Upper lobe of right lung (tissue), 1 donor: Measurements from ENCODE around the gene USP1. TPM values are rescaled to one million over a fixed set of nuclear protein-coding genes. Genes with fewer than 3 reads are reported as not detected.
A peak's percentile ranks its signal among the peaks of the same experiment; 100 is the strongest.

Source experiments
- ATAC-seq: fragments of 200-7000 bp; cut with Tn5 transposase; one replicate; pipeline ENCODE4 v1.9.1; 2020; ENCODE audit warnings: mild to moderate bottlenecking, moderate library complexity
- DNase-seq: peaks from one replicate; pipeline ENCODE4 v3.0.0-alpha.2; 2020
- H3K27ac ChIP-seq: fragments of 200-600 bp; one replicate; pipeline ENCODE4 v1.8.0; 2022
- H3K27me3 ChIP-seq: fragments of 200-600 bp; one replicate; pipeline ENCODE4 v1.8.0; 2022; ENCODE audit warnings: mild to moderate bottlenecking
- H3K36me3 ChIP-seq: fragments of 200-600 bp; one replicate; pipeline ENCODE4 v1.8.0; 2022
- H3K4me1 ChIP-seq: fragments of 200-600 bp; one replicate; pipeline ENCODE4 v1.8.0; 2022
- H3K4me3 ChIP-seq: fragments of 200-600 bp; one replicate; pipeline ENCODE4 v1.8.0; 2022; ENCODE audit warnings: mild to moderate bottlenecking
- H3K9me3 ChIP-seq: fragments of 200-600 bp; one replicate; pipeline ENCODE4 v1.8.0; 2022
- intact Hi-C: fragments of 100-400 bp; cut with DNase I; formaldehyde crosslinking; loops from one replicate; pipeline ENCODE4 v1.11.0; 2022
- total RNA-seq: library from RNA; stranded (reverse); fragmentation: NEBNext Ultra II Directional; extraction: Animal tissue kit (Norgen Biotek cat#: 25700); gene quantifications from one replicate; pipeline ENCODE4 v1.2.1, GENCODE V29; 2021
- TF ChIP-seq, protein P1 (sequence below): fragments of 200-600 bp; IDR thresholded peaks from one replicate; pipeline ENCODE4 v1.8.0; 2022; ENCODE audit warnings: antibody characterized with exemption
- donor health status: DM: no; HTN: yes; CAD: no; lungs with severe emphysema.

Gene USP1
- total RNA-seq, 1 donor from 2014 or later, result 23.8 TPM

GRCh38 chr1:62436039-62436465 lies 797 bp upstream of the USP1 start:
- Histone ChIP-seq H3K27me3 (no peaks in the 10 kb centered on the region), H3K9me3 (no peaks in the 10 kb centered on the region), H3K4me1 (peaks cover 23% of the 10 kb centered on the region), H3K36me3 (no peaks in the 10 kb centered on the region), H3K27ac (peak overlapping the region; percentile 98), H3K4me3 (peak overlapping the region; percentile 96)
- TF ChIP-seq, protein P1, sequence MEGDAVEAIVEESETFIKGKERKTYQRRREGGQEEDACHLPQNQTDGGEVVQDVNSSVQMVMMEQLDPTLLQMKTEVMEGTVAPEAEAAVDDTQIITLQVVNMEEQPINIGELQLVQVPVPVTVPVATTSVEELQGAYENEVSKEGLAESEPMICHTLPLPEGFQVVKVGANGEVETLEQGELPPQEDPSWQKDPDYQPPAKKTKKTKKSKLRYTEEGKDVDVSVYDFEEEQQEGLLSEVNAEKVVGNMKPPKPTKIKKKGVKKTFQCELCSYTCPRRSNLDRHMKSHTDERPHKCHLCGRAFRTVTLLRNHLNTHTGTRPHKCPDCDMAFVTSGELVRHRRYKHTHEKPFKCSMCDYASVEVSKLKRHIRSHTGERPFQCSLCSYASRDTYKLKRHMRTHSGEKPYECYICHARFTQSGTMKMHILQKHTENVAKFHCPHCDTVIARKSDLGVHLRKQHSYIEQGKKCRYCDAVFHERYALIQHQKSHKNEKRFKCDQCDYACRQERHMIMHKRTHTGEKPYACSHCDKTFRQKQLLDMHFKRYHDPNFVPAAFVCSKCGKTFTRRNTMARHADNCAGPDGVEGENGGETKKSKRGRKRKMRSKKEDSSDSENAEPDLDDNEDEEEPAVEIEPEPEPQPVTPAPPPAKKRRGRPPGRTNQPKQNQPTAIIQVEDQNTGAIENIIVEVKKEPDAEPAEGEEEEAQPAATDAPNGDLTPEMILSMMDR, result no peak
- peak; percentile 91 for ATAC-seq
- intact Hi-C loops, result no loop called here
- DNase-seq, result peak; percentile 98

GRCh38 chr1:62437273-62437940 lies 558 bp downstream of the USP1 start:
- Histone ChIP-seq H3K36me3 (peaks cover 10% of the 10 kb centered on the region), H3K27me3 (no peaks in the 10 kb centered on the region), H3K4me3 (peak overlapping the region; percentile 96), H3K9me3 (no peaks in the 10 kb centered on the region), H3K4me1 (peaks cover 23% of the 10 kb centered on the region), H3K27ac (peak overlapping the region; percentile 98)
- DNase-seq (no peak), ATAC-seq (peak; percentile 3)
- intact Hi-C loops, result no loop called here
- TF ChIP-seq, protein P1, result no peak

- Histone ChIP-seq H3K9me3 (no peaks in the 10 kb centered on the region), H3K27ac (no peak overlapping the region), H3K4me1 (peaks cover 23% of the 10 kb centered on the region), H3K4me3 (peak overlapping the region; percentile 96), H3K36me3 (peaks cover 17% of the 10 kb centered on the region), H3K27me3 (no peaks in the 10 kb centered on the region)
- DNase-seq, result no peak
- intact Hi-C loops, result no loop called here
- ATAC-seq, result no peak
- TF ChIP-seq, protein P1, result no peak
These were observed 1.3 kb downstream of the USP1 start for GRCh38 chr1:62438163-62438562.

DNA sequence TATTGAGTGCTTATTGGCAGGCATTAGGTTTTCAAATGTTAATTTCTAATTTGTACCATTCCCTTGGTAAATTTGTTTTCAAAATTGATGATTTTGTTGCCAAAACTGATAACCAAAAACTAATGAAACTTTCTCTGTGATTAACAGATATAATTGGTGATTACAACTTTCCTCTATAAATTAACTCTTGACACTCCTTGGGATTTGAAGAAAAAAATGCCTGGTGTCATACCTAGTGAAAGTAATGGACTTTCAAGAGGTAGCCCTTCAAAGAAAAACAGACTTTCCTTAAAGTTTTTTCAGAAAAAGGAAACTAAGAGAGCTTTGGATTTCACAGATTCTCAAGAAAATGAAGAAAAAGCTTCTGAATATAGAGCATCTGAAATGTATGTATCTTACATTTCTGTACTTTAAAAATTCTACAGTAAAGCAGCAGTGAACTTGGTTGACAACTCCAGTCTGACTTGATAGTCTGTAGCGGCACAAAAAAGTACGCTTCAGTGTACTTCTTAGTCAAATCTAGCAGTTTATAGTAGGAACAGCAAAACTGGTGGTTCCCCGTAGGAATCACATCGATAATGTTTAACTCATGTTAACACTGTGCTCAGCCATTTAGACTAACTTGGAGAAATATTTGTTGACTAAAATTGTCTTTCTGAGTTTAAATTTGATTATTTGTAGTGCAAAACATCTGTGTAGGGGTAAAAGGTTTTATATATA lies 3.0 kb downstream of the USP1 start:
- Histone ChIP-seq H3K27ac (no peak overlapping the region), H3K4me1 (peaks cover 23% of the 10 kb centered on the region), H3K4me3 (no peak overlapping the region), H3K27me3 (no peaks in the 10 kb centered on the region), H3K9me3 (no peaks in the 10 kb centered on the region), H3K36me3 (peaks cover 28% of the 10 kb centered on the region)
- DNase-seq, result no peak
- intact Hi-C loops, result no loop called here
- TF ChIP-seq, protein P1, result no peak
- no peak for ATAC-seq

DNA sequence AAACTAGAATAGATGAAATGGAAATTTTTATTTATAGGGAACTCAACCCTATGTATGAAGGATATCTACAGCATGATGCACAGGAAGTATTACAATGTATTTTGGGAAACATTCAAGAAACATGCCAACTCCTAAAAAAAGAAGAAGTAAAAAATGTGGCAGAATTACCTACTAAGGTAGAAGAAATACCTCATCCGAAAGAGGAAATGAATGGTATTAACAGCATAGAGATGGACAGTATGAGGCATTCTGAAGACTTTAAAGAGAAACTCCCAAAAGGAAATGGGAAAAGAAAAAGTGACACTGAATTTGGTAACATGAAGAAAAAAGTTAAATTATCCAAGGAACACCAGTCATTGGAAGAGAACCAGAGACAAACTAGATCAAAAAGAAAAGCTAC lies 7.9 kb downstream of the USP1 start:
- no peak for DNase-seq
- TF ChIP-seq, protein P1, result no peak
- ATAC-seq, result no peak
- intact Hi-C loops, result no loop called here
- no peaks in the 10 kb centered on the region for H3K9me3 ChIP-seq
- no peak overlapping the region for H3K27ac ChIP-seq
- no peaks in the 10 kb centered on the region for H3K4me1 ChIP-seq
- H3K4me3 ChIP-seq, result no peak overlapping the region
- no peaks in the 10 kb centered on the region for H3K27me3 ChIP-seq
- peaks cover 74% of the 10 kb centered on the region for H3K36me3 ChIP-seq
